HG03575 (cell line): ENCODE data around the gene FSD2.
"Not testable (repeated sequence)": the region's sequence is repeated elsewhere in the genome, so short reads cannot be mapped to it uniquely, and the experiment has no call there.

Experiments used
- ATAC-seq: cut with Tn5 transposase; IDR thresholded peaks from one replicate; pipeline ENCODE4 v1.9.1; 2021; ENCODE audit not compliant: unreplicated experiment, insufficient number of reproducible peaks, low FRiP score; ENCODE audit errors: extremely low read depth

Gene FSD2

GRCh38 chr15:82802497-82802896 is 3.4 kb downstream of the FSD2 start:
- ATAC-seq: no peak

- no peak for ATAC-seq
These were observed 6.6 kb downstream of the FSD2 start for GRCh38 chr15:82799183-82799841.

- no peak for ATAC-seq
These were observed 7.2 kb downstream of the FSD2 start for GRCh38 chr15:82798531-82799166.

- ATAC-seq: no peak
These were observed 7.8 kb downstream of the FSD2 start for GRCh38 chr15:82798104-82798503.

GRCh38 chr15:82793737-82794136 is 12.1 kb downstream of the FSD2 start:
- ATAC-seq: no peak

DNA sequence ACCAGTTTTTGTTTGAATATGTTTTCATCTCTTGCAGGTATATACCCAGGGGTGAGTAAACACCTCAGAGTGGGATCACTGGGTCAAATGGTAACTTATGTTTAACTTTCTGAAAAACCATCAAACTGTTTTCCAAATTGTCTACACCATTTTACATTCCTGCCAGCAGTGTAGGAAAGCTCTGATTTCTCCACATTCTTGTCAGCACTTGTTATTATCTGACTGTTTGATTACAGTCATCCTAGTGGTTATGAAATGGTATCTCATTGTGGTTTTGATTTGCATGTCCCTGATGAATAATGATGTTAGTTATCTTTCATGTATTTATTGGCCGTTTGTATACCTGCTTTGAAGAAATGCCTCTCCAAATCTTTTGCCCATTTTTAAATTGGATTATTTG is 13.8 kb downstream of the FSD2 start:
- no peak for ATAC-seq

- no peak for ATAC-seq
These were observed 15.5 kb downstream of the FSD2 start for GRCh38 chr15:82790321-82790720.

GRCh38 chr15:82789491-82789890 is 16.4 kb downstream of the FSD2 start:
- no peak for ATAC-seq

GRCh38 chr15:82788496-82788895 is 17.4 kb downstream of the FSD2 start:
- no peak for ATAC-seq

GRCh38 chr15:82781349-82781748 is 24.5 kb downstream of the FSD2 start:
- no peak for ATAC-seq

- no peak for ATAC-seq
These were observed 27.1 kb downstream of the FSD2 start for GRCh38 chr15:82778755-82779154.

GRCh38 chr15:82774496-82774895 is 31.4 kb downstream of the FSD2 start:
- ATAC-seq: no peak

DNA sequence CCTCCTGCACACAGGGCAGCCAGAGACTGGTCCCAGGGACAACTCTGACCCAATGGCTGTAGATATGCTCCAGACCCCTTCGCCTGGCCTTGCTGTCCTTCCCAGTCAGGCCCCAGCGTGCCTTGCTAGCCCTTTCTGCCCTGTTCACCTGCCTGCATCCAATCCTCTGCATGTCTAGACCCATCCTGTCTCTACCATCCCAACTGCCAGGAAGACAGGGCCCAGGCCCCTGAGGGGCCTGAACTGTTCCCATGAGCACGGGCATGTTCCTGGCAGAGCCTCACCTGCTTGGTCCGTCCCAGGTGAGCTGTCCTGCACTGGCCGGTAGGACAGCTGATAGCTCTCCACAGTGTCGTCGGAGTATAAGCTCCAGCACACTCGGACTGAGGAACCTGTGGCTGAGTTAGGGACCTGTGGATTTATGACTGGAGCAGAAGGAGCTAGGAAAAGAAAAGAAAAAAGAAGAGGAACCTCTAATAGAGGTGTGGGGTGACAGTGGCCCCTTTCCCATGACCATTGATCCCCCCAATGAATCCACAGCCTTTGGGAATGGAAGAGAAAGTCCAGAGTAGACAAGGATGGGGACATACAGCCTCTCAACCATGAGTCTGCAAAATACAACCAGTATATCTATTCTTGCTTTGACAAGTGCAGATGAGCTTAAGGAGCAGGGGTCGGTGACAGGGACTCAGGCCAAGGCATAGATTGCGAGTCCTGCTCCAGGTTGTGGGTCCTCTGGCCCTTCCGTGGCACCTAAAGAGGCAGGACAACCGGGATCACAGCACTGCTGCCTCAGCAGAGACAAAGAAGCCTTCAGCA is 33.9 kb downstream of the FSD2 start:
- no peak for ATAC-seq

DNA sequence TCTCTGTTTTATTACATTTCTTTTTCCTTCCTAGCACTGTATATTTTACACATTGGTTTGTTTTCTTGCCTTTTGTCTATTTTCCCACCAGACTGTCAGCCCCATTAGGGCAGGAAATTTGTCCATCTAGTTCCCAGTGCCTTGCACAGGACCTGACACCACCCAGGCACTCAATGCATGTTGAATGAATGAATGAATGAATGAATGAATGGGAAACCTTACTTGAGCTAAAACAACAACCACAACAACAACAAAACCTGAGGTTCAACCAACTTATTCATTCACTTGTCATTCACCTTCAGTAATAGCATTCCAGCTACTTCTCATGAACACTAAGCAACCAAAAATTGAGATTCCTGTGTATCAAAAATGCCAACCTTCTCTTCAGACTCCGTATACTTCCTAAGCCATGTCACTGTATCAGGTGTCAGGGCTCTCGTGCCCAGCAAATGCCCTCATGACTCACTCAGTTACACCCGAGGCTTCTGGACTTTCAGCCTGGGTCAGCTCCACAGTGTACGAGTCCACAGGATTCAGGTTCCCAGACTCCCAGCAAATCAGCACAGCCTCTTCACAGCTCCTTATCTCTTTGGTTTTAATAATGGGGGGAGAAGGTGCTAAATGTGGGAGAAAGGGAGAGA is 37.3 kb downstream of the FSD2 start:
- ATAC-seq: no peak

DNA sequence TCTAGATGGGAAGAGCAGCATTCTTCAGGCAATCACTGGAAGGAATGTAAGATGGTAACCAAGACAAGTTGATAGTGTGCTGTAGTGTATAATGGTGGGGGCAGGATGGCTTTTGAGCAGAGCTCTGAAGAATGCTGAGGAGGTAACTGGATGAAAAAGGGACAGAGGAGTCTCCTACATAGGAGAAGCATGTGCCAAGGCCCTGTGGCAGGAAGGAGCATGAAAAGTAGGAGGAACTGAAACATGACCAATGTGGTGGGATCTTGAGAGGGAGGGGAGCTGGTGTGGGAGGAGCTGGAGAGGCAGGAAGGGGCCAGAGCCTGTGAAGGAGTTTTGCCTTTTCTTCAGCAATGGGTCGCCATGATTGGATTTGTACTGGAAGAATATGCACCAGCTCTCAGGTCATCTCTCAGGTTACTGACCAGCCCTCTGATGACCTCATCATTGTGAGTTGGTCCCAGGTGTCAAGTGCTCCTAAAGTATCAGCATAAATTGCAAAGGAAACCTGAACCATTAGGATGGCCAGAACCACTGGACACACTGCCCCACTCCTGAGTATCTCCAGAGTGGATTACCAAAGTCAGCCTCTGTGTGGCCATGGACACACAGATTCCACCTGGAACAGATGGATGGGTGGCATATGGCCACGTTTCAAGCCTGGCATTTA is 38.6 kb downstream of the FSD2 start:
- no peak for ATAC-seq

- not testable (repeated sequence) for ATAC-seq
These were observed 39.7 kb downstream of the FSD2 start for GRCh38 chr15:82766201-82766600.

DNA sequence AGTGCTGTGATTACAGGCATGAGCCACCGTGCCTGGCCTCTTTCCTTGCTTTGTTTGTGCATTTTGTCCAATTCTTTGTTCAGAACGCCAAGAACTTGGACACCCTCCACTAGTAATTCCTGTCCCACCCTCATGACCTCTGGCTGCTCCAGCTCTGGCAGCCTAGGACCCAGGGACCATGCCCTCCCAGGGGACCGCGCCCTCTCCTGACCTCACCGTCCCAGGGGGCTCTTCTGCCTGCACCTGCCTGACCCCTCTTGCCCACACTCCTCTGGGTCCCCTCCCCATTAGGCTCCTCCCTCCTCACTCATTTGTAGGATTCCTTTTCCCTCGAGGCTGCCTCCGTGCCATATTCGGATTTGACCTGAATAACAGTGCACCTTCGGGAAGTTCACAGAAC is 41.1 kb downstream of the FSD2 start:
- ATAC-seq: no peak

- ATAC-seq: no peak
These were observed 41.8 kb downstream of the FSD2 start for GRCh38 chr15:82764117-82764490.
